ENCODE data around the gene DENND1A. TPM values are rescaled to one million over a fixed set of nuclear protein-coding genes. Genes with fewer than 3 reads are reported as not detected.
A peak's percentile ranks its signal among the peaks of the same experiment; 100 is the strongest.

DENND1A gene
- total and polyA plus RNA-seq, 5 experiments from 2014 or later, result 2.6 to 14.3 (median 5.3) TPM

DNA sequence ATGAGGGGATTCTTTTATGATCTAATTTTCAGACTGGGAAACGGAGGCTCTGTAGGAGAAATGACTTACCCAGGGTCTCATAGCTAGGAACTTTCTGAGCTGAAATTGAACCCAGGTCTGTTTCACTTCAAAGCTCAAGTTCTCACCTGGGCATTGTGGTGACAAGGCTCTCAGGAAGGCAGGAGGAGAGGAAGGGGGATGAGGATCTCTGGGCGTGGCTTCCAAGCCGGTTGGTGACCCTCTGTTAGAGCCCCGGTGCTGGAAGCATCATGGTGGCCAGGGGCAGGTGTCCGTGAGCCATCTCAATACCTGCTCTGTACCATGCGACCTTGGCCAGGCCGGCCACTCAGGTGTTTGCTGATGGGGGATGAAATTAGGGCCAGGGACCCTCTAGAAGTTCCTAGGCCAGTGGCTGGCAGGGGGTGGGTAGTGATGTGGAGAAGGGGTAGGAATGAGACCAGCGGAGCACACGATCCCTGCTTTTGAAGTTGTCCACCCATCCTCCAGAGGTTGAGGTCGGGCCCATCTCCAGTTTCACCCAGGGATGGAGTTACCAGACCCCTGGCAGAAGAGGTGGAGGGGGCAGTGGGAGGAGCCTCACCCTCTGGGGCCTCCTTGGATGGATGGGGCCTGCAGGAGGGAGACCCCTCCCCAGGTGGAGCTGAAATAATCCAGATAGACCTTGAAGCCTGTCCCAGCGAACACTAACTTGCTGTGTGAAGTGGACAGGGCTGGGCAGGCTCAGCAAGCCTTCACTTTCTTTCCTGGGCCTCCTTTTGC is 568.0 kb downstream of the DENND1A start:
- Mint-ChIP-seq H3K4me1 (peaks cover 3 to 27% (median 12%) of the 10 kb centered on the region in 4 donors), H3K4me3 (no peak overlapping the region), H3K9me3 (no peaks in the 10 kb centered on the region), H3K27me3 (peaks cover 0 to 14% (median 1%) of the 10 kb centered on the region in 5 donors), H3K36me3 (no peaks in the 10 kb centered on the region), H3K27ac (peak overlapping the region in 3 of 10 donors; percentile 35 to 47 (median 43))
- POLR2A ChIA-PET, result no interaction called here
- DNase-seq (no peak), ATAC-seq (no peak)

DNA sequence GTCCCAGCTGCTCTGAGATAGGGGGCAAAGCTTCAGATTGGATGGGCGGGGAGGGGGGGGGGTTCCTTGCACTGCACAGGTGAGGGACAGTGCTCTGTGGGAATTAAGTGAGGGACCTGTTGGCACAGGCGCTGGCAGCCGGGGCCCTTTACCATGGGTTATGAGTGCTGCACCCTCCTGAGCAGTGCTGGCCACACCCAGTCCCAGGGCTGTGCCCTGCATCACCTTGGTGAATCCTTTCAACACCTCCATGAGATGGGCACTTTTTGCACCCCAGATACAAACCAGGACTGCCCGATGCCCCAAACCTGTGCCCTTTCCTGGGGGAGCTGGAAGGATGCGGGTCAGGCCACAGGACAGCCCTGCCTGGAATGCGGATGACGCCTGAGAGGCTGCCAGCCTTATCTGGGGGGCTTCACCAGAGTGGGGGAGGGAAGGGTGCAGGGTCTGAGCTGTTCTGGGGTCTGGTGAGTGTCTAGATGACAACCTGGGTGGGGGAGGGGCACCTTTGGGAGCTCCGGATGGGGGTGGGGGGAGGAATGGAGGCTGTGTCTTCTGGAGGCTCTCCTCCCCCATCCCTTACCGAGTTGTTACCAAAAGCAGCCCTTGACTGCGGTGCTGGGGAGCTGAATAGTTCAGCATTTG is 568.7 kb downstream of the DENND1A start:
- H3K4me3 Mint-ChIP-seq, result peak overlapping the region in 1 of 10 donors; percentile 26

DNA sequence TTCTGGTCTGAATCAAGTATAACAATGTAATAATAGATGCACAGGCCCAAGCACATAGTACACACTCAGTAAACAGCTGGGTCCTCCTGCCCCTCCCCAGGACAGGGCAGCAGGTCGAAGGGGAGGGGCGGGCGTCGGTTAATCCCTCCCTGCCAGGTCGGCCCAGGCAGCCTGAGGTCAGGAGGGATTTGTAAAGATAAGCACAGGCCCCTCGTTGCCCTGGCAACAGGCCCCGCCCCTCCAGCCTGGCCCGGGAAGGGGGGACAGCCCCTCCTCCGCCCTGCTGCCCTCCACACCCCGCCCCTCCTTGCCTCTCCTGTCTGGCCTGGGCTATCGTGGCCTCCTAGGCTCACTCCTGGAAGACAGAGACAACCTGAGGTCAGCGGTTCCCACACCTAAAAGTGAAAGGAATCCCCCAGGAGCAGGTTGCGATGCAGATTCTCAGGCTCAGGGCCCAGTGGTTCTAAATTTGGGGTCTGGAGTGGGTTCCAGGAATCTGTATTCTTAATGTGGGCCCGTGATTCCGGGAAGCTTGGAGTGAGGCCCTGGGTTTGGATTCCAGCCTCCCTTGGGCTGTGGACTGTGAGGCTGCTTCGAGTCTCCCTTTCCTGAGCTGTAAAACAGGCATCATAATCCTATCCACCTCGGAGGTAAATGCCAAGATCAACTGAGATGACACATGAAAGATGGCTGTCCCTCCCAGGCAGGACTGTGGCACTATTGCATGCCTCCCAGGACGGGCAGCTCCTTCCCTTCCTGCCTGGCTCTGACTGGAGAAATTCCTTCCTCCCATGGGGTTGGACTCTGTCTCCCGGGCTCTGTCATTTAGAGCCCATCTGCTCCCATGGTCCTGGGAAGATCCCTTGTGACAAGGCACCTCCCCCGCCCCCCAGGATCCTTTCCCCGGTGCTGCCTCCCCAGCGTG is 569.5 kb downstream of the DENND1A start:
- Mint-ChIP-seq H3K36me3 (no peaks in the 10 kb centered on the region), H3K27me3 (peaks cover 0 to 7% (median 1%) of the 10 kb centered on the region in 5 donors), H3K4me3 (peak overlapping the region in 4 of 10 donors; percentile 2 to 75 (median 28)), H3K27ac (peak overlapping the region in 5 of 10 donors; percentile 25 to 57 (median 52)), H3K9me3 (no peaks in the 10 kb centered on the region), H3K4me1 (peaks cover 5 to 27% (median 12%) of the 10 kb centered on the region in 4 donors)
- DNase-seq (peak in 5 of 10 donors; percentile 28 to 59 (median 51)), ATAC-seq (peak; percentile 25 to 42)
- POLR2A ChIA-PET, result no interaction called here

More for the DNA sequence above, 568.7 kb downstream of the DENND1A start:
- DNase-seq (no peak), ATAC-seq (no peak)
- Mint-ChIP-seq H3K9me3 (no peaks in the 10 kb centered on the region), H3K27me3 (peaks cover 0 to 9% (median 1%) of the 10 kb centered on the region in 5 donors), H3K27ac (peak overlapping the region in 2 of 10 donors; percentile 35 to 43), H3K4me1 (peaks cover 5 to 27% (median 12%) of the 10 kb centered on the region in 4 donors), H3K36me3 (no peaks in the 10 kb centered on the region)
- POLR2A ChIA-PET, result no interaction called here

DNA sequence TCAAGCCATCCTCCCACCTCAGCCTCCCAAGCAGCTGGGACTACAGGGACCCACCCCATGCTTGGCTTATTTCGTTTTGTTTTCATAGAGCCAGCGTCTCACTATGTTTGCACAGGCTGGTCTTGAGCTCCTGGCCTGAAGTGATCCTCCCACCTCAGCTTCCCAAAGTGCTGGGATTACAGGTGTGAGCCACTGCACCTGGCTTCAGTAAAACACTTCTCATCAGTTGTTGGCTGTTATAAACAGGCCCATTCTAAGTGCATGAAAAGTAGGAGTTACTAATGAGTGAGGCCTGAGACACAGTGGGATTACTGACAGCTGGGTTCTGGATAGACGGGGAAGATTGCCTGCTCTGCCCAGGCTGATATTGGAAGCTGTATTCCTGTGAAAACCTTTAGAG is 570.4 kb downstream of the DENND1A start:
- ATAC-seq (no peak), DNase-seq (peak in 1 of 10 donors; percentile 12)
- Mint-ChIP-seq H3K27ac (peak overlapping the region in 7 of 10 donors; percentile 24 to 66 (median 31)), H3K9me3 (no peaks in the 10 kb centered on the region), H3K4me3 (peak overlapping the region in 5 of 10 donors; percentile 2 to 75 (median 22)), H3K36me3 (no peaks in the 10 kb centered on the region), H3K27me3 (peaks cover 0 to 3% (median 0%) of the 10 kb centered on the region in 5 donors), H3K4me1 (peaks cover 5 to 27% (median 13%) of the 10 kb centered on the region in 4 donors)
- POLR2A ChIA-PET, result no interaction called here

DNA sequence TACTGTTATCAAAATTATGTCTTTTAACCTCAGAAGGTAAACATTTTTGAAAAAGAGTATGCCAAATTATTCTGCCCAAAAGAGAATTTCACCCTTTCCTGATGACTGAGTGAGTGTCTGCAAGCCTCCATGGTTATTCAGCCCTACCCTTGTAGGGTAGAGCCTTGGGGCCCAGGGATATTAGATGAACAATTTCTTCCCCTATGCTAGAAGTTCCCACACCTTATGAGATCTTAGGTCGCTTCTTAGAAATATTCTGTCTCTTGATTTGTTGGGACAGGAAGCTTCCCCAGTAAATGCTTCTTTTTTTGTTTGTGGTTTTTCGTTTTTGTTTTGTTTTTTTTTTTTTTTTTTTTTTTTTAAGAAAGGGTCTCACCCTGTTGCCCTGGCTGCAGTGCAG is 570.8 kb downstream of the DENND1A start:
- Mint-ChIP-seq H3K4me3 (peak overlapping the region in 5 of 10 donors; percentile 39 to 75 (median 50)), H3K9me3 (no peaks in the 10 kb centered on the region), H3K4me1 (peaks cover 6 to 30% (median 14%) of the 10 kb centered on the region in 4 donors), H3K27ac (peak overlapping the region in 4 of 10 donors; percentile 20 to 78 (median 70)), H3K27me3 (peaks cover 0 to 2% (median 0%) of the 10 kb centered on the region in 5 donors), H3K36me3 (no peaks in the 10 kb centered on the region)
- DNase-seq (peak in 1 of 10 donors; percentile 20), ATAC-seq (no peak)
- POLR2A ChIA-PET, result no interaction called here

DNA sequence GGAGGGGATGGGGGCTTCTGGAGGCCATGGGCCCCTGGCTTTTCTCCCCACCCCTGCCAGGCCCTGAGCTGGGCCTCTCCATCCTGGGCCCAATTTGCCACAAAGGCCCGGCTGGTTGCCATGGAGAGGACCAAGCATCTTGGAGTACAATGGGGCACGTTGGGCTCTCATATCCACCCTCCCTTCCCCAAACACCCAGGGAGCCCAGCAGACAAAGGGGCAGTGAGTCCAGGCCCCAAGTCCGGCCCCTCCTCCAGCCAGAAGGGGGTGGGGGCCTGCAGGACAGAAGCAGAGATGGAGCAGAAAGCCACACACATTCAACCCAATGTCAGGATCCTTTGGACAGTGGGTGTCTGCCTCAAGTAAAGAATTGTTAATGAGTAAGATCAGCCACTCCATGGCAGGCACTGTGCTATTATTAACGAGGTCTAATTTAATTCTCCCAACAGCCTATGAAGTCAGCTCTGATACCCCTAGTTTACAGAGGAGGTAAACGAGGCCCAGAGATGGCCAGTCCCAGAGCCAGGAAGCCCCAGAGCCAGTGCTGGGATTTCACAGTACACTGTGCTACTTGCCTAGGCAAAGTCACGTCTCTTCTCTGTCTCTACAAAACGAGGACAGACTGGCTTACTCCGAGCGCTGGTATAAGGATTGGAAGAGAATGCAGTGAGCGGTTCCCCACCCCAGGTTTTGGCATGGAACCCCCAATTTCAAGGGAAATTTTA is 571.6 kb downstream of the DENND1A start:
- Mint-ChIP-seq H3K36me3 (no peaks in the 10 kb centered on the region), H3K4me3 (peak overlapping the region in 2 of 10 donors; percentile 47 to 75)
- POLR2A ChIA-PET, result no interaction called here

DNA sequence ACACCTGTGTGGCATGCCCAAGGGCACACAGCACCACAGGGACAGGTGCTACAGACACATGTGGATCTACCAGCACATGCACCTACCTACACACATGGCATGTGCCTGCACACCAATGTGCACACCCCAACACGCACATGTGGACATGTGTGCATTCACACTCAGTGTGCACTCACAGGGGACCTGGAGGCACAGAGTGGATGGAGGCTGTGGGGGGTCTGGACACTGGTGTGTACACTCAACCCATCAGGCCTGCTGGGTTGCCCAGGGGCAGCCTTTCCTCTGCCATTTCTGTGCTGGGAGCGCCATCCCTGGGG is 572.2 kb downstream of the DENND1A start:
- ATAC-seq, result no peak
- H3K27me3 Mint-ChIP-seq, result peaks cover under 1 to 5% (median 3%) of the 10 kb centered on the region in 5 donors
- H3K4me1 Mint-ChIP-seq, result peaks cover 8 to 33% (median 18%) of the 10 kb centered on the region in 4 donors
- H3K36me3 Mint-ChIP-seq, result no peaks in the 10 kb centered on the region
- no peak overlapping the region for H3K4me3 Mint-ChIP-seq
- H3K27ac Mint-ChIP-seq, result no peak overlapping the region
- POLR2A ChIA-PET, result no interaction called here
- no peaks in the 10 kb centered on the region for H3K9me3 Mint-ChIP-seq
- no peak for DNase-seq

More for the DNA sequence above, 571.6 kb downstream of the DENND1A start:
- H3K27me3 Mint-ChIP-seq, result peaks cover 0 to 3% (median 0%) of the 10 kb centered on the region in 5 donors
- H3K4me1 Mint-ChIP-seq, result peaks cover 8 to 33% (median 18%) of the 10 kb centered on the region in 4 donors
- no peak for ATAC-seq
- H3K27ac Mint-ChIP-seq, result peak overlapping the region in 2 of 10 donors; percentile 60 to 78
- no peak for DNase-seq
- H3K9me3 Mint-ChIP-seq, result no peaks in the 10 kb centered on the region

DNA sequence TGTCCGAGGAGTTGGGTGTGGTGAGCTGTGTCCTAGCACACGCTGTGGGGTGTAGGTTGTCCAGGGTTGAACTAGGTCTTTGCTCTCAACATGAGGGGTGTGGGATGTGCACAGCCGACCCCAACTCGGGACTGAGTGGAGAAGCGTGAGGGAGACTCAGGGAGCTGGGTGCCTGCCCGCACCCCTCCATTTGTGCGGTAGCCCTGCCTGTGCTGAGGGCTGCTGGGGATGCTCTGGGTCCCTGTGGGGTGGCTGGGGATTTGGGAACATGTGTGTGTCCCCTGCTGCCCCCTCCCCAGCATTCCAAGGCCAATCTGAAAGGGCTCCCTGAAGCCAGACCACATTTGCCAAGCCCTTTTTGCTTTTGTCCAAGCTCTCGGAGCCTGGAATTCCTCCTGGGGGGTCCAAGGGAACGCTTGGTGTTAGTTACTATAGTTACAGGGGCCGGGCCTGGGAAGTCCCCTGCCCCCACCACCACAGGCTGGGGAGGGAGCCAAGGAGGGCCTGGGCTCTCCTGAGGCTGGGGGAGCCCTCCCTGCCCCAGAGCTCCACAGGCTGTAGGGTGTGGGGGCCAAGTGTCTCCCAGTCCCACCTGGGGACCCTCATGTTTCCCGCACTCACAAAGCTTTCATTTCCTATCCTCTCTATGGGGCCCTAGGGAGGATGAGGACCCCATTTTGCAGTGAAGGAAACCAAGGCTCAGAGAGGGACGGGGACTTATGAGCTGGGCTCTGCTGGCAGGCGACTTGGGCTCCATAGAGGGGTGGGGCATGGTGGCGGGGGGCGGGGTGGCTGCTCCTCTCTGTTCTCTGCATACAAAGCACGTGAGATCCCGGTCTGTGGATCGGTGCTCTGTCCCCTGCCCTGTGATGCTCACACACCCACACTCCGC is 572.8 kb downstream of the DENND1A start:
- no peak for DNase-seq
- Mint-ChIP-seq H3K4me3 (no peak overlapping the region), H3K27ac (peak overlapping the region in 3 of 10 donors; percentile 49 to 74 (median 49)), H3K9me3 (no peaks in the 10 kb centered on the region), H3K36me3 (no peaks in the 10 kb centered on the region), H3K27me3 (peaks cover 3 to 11% (median 5%) of the 10 kb centered on the region in 5 donors), H3K4me1 (peaks cover 8 to 33% (median 18%) of the 10 kb centered on the region in 4 donors)
- ATAC-seq, result no peak
- POLR2A ChIA-PET, result interaction anchor here (0.6 kb wide), 1 partner anchor 275 kb away, joined by 3 read pairs; no protein-coding TSS in a partner anchor

DNA sequence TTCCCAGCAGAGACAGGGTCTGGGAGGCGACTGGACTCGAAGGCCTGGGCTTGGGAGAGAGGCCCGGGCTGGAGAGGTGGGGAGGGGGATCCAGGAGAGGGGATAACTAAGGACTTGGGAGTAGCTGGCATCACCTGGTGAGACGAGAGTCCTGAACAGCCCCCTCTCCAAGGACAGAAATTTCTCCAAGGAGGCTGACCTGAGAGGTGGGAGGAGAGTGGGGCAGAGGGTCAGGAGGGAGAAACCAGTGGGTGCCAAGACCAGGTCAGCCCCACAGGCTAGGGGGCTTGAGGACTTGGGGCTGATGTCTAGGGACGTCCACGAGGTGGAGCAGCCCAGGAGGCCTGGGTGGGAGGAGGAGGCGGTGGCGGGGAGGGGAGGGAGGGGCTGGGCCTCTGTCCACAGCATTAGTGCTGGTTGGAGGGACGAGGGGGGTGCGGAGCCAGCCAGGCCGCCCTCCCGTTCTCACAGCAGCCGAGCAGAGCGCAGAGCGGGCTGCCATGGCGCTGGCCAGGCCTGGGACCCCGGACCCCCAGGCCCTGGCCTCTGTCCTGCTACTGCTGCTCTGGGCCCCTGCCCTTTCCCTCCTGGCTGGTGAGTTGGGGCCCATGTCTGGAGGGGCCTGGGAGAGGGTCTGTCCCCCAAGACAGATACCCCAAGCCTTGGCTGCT is 574.0 kb downstream of the DENND1A start, which contains the start of gene CRB2:
Gene CRB2, plus strand, starts transcription at position 437 of the 671 bp plus-strand sequence. Its CDS starts 64 bp downstream, at position 501.
- H3K36me3 Mint-ChIP-seq, result no peaks in the 10 kb centered on the region
- H3K4me3 Mint-ChIP-seq, result no peak within 1 kb of the TSS
- ATAC-seq (no peak), DNase-seq (no peak)
- peak within 1 kb of the TSS in 5 of 10 donors; percentile 12 to 91 (median 49) for H3K27ac Mint-ChIP-seq
- peaks cover 3 to 13% (median 5%) of the 10 kb centered on the region in 5 donors for H3K27me3 Mint-ChIP-seq
- H3K4me1 Mint-ChIP-seq, result peaks cover 8 to 33% (median 18%) of the 10 kb centered on the region in 4 donors
- POLR2A ChIA-PET, result no interaction called here
- no peaks in the 10 kb centered on the region for H3K9me3 Mint-ChIP-seq

DNA sequence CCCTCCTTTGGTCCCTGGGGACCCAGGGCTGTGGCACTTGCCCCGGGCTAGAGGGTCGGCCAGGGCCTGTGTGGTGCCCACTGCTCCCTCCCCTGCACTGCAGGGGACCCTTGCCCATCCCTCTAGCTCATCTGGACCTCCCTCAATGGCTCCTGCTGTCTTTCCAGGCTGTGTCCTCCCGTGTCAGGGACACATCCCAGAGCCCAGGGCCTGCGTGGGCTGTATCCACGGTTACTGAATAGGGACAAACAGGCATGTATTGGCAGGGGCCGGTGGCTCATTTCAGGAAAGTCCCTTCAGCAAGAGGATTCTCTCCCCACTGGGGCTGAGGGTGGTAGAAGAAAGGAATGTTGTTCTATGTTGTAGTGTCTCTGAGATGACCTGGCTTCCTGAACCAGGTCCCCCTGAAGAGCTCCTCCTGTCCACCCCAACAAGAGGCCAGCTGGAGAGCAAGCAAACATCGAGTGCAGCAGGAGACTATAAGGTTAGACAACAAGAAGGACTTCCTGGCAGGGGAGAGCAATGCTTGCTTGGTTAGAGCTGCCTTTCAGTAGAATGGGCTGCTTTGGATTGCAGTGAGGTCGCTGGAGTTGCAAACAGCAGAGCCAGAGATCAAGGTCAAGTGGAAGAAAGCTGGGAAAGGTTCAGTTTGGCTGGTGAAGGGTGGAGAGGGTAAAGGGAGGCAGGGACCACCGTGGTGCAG is 575.0 kb downstream of the DENND1A start:
- peak overlapping the region in 3 of 10 donors; percentile 12 to 91 (median 22) for H3K27ac Mint-ChIP-seq
- POLR2A ChIA-PET, result interaction anchor here (0.6 kb wide), 1 partner anchor 31 kb away, joined by 4 read pairs; no protein-coding TSS in a partner anchor
- DNase-seq (no peak), ATAC-seq (no peak)
- peaks cover 8 to 26% (median 17%) of the 10 kb centered on the region in 4 donors for H3K4me1 Mint-ChIP-seq
- H3K27me3 Mint-ChIP-seq, result peaks cover 3 to 13% (median 5%) of the 10 kb centered on the region in 5 donors
- H3K4me3 Mint-ChIP-seq, result no peak overlapping the region
- H3K9me3 Mint-ChIP-seq, result no peaks in the 10 kb centered on the region
- no peaks in the 10 kb centered on the region for H3K36me3 Mint-ChIP-seq
